Nephron progenitor cell (in vitro differentiated cells): ENCODE data around the gene FATE1.
A peak's percentile ranks its signal among the peaks of the same experiment; 100 is the strongest.

Experiments
- DNase-seq: peaks from one replicate; pipeline ENCODE4 v3.0.0; 2021
- H3K27ac Mint-ChIP-seq: 2 replicates; pipeline ENCODE4 v1.8.0; 2021; ENCODE audit warnings: mild to moderate bottlenecking, moderate library complexity, mixed read lengths
- H3K27me3 Mint-ChIP-seq: 2 replicates; pipeline ENCODE4 v1.8.0; 2021; ENCODE audit warnings: mild to moderate bottlenecking, low read depth, mixed read lengths; ENCODE audit not compliant: poor library complexity
- H3K36me3 Mint-ChIP-seq: 2 replicates; pipeline ENCODE4 v1.8.0; 2021; ENCODE audit warnings: low read depth, mixed read lengths
- H3K4me1 Mint-ChIP-seq: 2 replicates; pipeline ENCODE4 v1.8.0; 2021; ENCODE audit warnings: mixed read lengths
- H3K4me3 Mint-ChIP-seq: 2 replicates; pipeline ENCODE4 v1.8.0; 2021; ENCODE audit warnings: mild to moderate bottlenecking, moderate library complexity, mixed read lengths
- H3K9me3 Mint-ChIP-seq: 2 replicates; pipeline ENCODE4 v1.8.0; 2021; ENCODE audit warnings: mild to moderate bottlenecking, moderate library complexity, mixed read lengths
- TF ChIP-seq, protein P1 (sequence below): fragments of 200-600 bp; sonication (generic); IDR thresholded peaks from 2 replicates; pipeline ENCODE4 v1.5.0; 2021; ENCODE audit warnings: antibody characterized with exemption

The FATE1 gene

GRCh38 chrX:151687635-151688034, 28.2 kb upstream of the FATE1 start:
- TF ChIP-seq, protein P1, sequence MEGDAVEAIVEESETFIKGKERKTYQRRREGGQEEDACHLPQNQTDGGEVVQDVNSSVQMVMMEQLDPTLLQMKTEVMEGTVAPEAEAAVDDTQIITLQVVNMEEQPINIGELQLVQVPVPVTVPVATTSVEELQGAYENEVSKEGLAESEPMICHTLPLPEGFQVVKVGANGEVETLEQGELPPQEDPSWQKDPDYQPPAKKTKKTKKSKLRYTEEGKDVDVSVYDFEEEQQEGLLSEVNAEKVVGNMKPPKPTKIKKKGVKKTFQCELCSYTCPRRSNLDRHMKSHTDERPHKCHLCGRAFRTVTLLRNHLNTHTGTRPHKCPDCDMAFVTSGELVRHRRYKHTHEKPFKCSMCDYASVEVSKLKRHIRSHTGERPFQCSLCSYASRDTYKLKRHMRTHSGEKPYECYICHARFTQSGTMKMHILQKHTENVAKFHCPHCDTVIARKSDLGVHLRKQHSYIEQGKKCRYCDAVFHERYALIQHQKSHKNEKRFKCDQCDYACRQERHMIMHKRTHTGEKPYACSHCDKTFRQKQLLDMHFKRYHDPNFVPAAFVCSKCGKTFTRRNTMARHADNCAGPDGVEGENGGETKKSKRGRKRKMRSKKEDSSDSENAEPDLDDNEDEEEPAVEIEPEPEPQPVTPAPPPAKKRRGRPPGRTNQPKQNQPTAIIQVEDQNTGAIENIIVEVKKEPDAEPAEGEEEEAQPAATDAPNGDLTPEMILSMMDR = no peak
- Mint-ChIP-seq H3K4me3 (no peak overlapping the region), H3K9me3 (peaks cover 22% of the 10 kb centered on the region), H3K36me3 (no peaks in the 10 kb centered on the region), H3K27me3 (no peaks in the 10 kb centered on the region), H3K4me1 (no peaks in the 10 kb centered on the region), H3K27ac (no peak overlapping the region)
- no peak for DNase-seq

DNA sequence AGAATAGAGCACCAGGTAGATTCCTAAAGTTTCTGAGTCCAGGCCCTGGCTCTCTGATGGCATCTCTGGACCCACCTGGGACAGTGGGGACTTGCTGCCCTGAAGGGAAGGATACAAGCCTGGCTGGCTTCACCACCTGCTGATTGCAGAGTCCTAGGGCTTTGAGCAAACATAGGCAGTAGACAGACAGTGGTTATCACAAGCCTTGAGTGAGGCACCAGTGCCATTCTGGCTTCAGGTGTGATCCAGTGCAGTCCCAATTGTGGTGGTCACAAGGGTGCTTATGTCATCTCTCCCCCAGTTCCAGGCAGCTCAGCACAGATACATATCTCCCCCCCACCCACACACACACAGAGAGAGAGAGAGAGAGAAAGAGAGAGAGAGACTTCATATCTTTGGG, 27.1 kb upstream of the FATE1 start:
- no peak overlapping the region for H3K27ac Mint-ChIP-seq
- no peak overlapping the region for H3K4me3 Mint-ChIP-seq
- H3K9me3 Mint-ChIP-seq = peaks cover 28% of the 10 kb centered on the region
- DNase-seq = no peak
- H3K36me3 Mint-ChIP-seq = no peaks in the 10 kb centered on the region
- no peaks in the 10 kb centered on the region for H3K4me1 Mint-ChIP-seq
- TF ChIP-seq, protein P1 = no peak
- H3K27me3 Mint-ChIP-seq = peaks cover 8% of the 10 kb centered on the region

GRCh38 chrX:151692825-151693224, 23.0 kb upstream of the FATE1 start:
- peaks cover 33% of the 10 kb centered on the region for H3K9me3 Mint-ChIP-seq

GRCh38 chrX:151694121-151694520, 21.7 kb upstream of the FATE1 start:
- Mint-ChIP-seq H3K4me1 (peaks cover 16% of the 10 kb centered on the region), H3K36me3 (no peaks in the 10 kb centered on the region), H3K27ac (no peak overlapping the region), H3K9me3 (peaks cover 39% of the 10 kb centered on the region), H3K27me3 (peaks cover 35% of the 10 kb centered on the region), H3K4me3 (peak overlapping the region; percentile 36)
- no peak for DNase-seq
- TF ChIP-seq, protein P1 = no peak

More at GRCh38 chrX:151692825-151693224, 23.0 kb upstream of the FATE1 start:
- no peaks in the 10 kb centered on the region for H3K36me3 Mint-ChIP-seq
- no peak for DNase-seq
- peaks cover 32% of the 10 kb centered on the region for H3K27me3 Mint-ChIP-seq
- no peak overlapping the region for H3K27ac Mint-ChIP-seq
- peaks cover 16% of the 10 kb centered on the region for H3K4me1 Mint-ChIP-seq
- H3K4me3 Mint-ChIP-seq = no peak overlapping the region
- TF ChIP-seq, protein P1 = no peak

- no peak within 1 kb of the TSS for H3K27ac Mint-ChIP-seq
- H3K27me3 Mint-ChIP-seq = peaks cover 35% of the 10 kb centered on the region
- H3K4me1 Mint-ChIP-seq = peaks cover 16% of the 10 kb centered on the region
- TF ChIP-seq, protein P1 = no peak
- peak; percentile 59 for DNase-seq
- no peaks in the 10 kb centered on the region for H3K36me3 Mint-ChIP-seq
- H3K4me3 Mint-ChIP-seq = peak within 1 kb of the TSS; percentile 84
- H3K9me3 Mint-ChIP-seq = peaks cover 45% of the 10 kb centered on the region
Measured at GRCh38 chrX:151694661-151695582, 20.9 kb upstream of the FATE1 start, which contains the start of gene PRRG3. Gene PRRG3 (plus strand): TSS chrX:151695458. CDS start chrX:151698815, 3,357 bp downstream.
